ENCODE measurements around the gene KCNIP4. TPM values are rescaled to one million over a fixed set of nuclear protein-coding genes. Genes with fewer than 3 reads are reported as not detected.

The KCNIP4 gene
- total RNA-seq, 1 donor from 2014 or later, result 0.53 TPM

GRCh38 chr4:21887481-21887880 lies 61.1 kb downstream of the KCNIP4 start:
- DNase-seq (ENCODE audit: low read depth), result peak; percentile 14
- TF ChIP-seq CTCF (IDR thresholded peaks at IDR 0.05; ENCODE audit: insufficient read depth, low read length, severe bottlenecking), result no peak
- Histone ChIP-seq H3K4me3 (ENCODE audit: low read depth, low read length) (no peak overlapping the region), H3K36me3 (ENCODE audit: control insufficient read depth, insufficient read depth, low read length) (no peaks in the 10 kb centered on the region), H3K27me3 (ENCODE audit: control insufficient read depth, insufficient read depth, low read length) (no peaks in the 10 kb centered on the region)
- FAIRE-seq, result no peak

DNA sequence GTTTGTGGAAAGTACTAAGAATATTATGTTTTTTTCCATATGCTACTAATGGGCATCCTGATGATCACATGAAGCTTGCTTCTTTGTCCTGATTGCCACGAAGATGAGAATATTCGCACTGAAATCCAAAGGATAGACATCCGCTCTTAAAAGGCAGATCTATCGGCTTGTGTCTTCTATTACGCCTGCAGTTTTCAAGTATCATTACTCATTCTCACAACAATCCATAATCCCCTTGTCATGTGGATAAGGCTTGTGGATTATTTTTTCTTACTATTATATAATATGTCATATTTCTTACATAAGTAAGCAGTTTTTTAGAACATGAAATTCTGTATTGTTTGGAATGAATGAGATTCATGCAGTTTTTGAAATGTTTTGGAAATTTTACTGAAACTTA lies 62.8 kb downstream of the KCNIP4 start:
- no peaks in the 10 kb centered on the region for H3K27me3 ChIP-seq (ENCODE audit: control insufficient read depth, insufficient read depth, low read length)
- H3K36me3 ChIP-seq (ENCODE audit: control insufficient read depth, insufficient read depth, low read length), result no peaks in the 10 kb centered on the region
- DNase-seq (ENCODE audit: low read depth) (no peak), FAIRE-seq (no peak)
- no peak overlapping the region for H3K4me3 ChIP-seq (ENCODE audit: low read depth, low read length)
- TF ChIP-seq CTCF (IDR thresholded peaks at IDR 0.05; ENCODE audit: insufficient read depth, low read length, severe bottlenecking), result no peak

GRCh38 chr4:21885241-21885640 lies 63.3 kb downstream of the KCNIP4 start:
- no peaks in the 10 kb centered on the region for H3K27me3 ChIP-seq (ENCODE audit: control insufficient read depth, insufficient read depth, low read length)
- FAIRE-seq (no peak), DNase-seq (ENCODE audit: low read depth) (no peak)
- TF ChIP-seq CTCF (IDR thresholded peaks at IDR 0.05; ENCODE audit: insufficient read depth, low read length, severe bottlenecking), result no peak
- no peaks in the 10 kb centered on the region for H3K36me3 ChIP-seq (ENCODE audit: control insufficient read depth, insufficient read depth, low read length)
- H3K4me3 ChIP-seq (ENCODE audit: low read depth, low read length), result no peak overlapping the region

GRCh38 chr4:21884615-21885014 lies 64.0 kb downstream of the KCNIP4 start:
- DNase-seq (ENCODE audit: low read depth) (no peak), FAIRE-seq (no peak)
- H3K4me3 ChIP-seq (ENCODE audit: low read depth, low read length), result no peak overlapping the region
- no peaks in the 10 kb centered on the region for H3K36me3 ChIP-seq (ENCODE audit: control insufficient read depth, insufficient read depth, low read length)
- H3K27me3 ChIP-seq (ENCODE audit: control insufficient read depth, insufficient read depth, low read length), result no peaks in the 10 kb centered on the region
- no peak for TF ChIP-seq CTCF (IDR thresholded peaks at IDR 0.05; ENCODE audit: insufficient read depth, low read length, severe bottlenecking)

DNA sequence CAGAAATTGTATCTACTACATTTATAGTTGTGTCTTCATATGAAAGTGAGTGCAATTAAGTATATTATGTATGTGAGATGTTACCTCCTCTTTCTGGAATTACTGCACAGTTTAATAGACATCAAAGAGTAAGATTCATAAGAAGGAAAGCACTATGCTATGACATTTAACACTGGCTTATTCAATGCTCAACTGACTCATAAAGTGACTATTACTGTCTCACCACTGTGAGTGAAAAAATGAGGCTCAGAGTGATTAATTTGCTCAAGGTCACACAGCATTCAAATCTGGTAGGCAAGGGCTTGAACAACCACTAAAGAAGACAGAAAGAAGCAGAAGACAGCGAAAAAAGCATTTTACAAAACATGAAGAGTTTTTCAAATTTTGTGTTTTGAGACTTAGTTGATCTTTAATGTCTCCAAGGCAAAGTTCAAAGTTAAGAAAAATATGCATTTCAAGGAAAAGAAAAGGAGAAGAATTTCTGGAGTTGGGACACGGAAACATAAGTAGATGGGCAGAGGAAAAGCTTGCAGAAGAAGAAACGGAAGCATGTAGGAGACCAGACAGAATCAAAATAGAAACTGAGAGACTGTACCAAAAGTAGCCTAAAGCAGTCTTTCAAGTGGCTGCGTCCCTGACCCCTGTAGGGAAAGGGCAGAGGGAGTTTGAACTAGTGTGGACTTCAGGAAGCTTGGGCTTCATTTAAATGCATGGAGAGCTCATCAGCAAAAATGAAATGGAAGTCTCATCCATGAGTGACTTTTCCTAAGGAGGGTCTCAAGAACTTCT lies 66.3 kb downstream of the KCNIP4 start:
- TF ChIP-seq CTCF (IDR thresholded peaks at IDR 0.05; ENCODE audit: insufficient read depth, low read length, severe bottlenecking), result no peak
- Histone ChIP-seq H3K36me3 (ENCODE audit: control insufficient read depth, insufficient read depth, low read length) (no peaks in the 10 kb centered on the region), H3K27me3 (ENCODE audit: control insufficient read depth, insufficient read depth, low read length) (no peaks in the 10 kb centered on the region), H3K4me3 (ENCODE audit: low read depth, low read length) (no peak overlapping the region)
- FAIRE-seq, result no peak
- peak; percentile 28 for DNase-seq (ENCODE audit: low read depth)

DNA sequence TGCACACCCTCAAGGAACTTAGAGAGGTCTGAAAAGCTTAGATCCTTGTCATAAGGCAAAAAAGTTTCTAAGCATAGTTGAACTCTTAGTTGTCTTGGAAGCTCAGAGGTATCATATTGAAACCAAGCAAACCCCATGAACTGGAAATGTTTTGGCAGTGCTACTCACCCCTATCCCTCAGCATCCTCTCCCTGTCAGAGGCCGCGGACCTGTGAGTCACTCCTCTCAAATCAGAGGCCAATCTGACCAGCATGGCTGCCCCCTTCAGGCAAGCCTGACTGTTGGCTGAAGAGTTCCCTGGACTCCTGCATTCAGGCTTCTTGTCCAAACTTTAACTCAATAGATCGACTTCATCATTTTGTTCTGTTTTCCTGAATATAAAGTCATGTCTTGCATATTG lies 69.4 kb downstream of the KCNIP4 start:
- FAIRE-seq (no peak), DNase-seq (ENCODE audit: low read depth) (no peak)
- H3K4me3 ChIP-seq (ENCODE audit: low read depth, low read length), result no peak overlapping the region
- no peak for TF ChIP-seq CTCF (IDR thresholded peaks at IDR 0.05; ENCODE audit: insufficient read depth, low read length, severe bottlenecking)
- no peaks in the 10 kb centered on the region for H3K36me3 ChIP-seq (ENCODE audit: control insufficient read depth, insufficient read depth, low read length)
- H3K27me3 ChIP-seq (ENCODE audit: control insufficient read depth, insufficient read depth, low read length), result no peaks in the 10 kb centered on the region

All from bronchial epithelial cell (primary cell).